K562 (cell line): Measurements from ENCODE around the gene THEMIS. TPM values are rescaled to one million over a fixed set of nuclear protein-coding genes. Genes with fewer than 3 reads are reported as not detected.

Source experiments
- ATAC-seq: fragments of 200-7000 bp; cut with Tn5 transposase; 3 replicates; pipeline ENCODE4 v1.9.1; 2020; ENCODE audit warnings: moderate library complexity
- BruUV-seq: library from RNA; stranded (reverse); fragments of 400-500 nt; replicated peaks from 2 replicates; lab custom pipeline; 2021; lab: Mats Ljungman, UMichigan
- CTCF ChIA-PET: fragments of 300-600 bp; formaldehyde crosslinking; extraction: SDS; loops from one replicate; lab custom pipeline; 2021; ENCODE audit warnings: low intra/inter-chr PET ratio; lab: Yijun Ruan, JAX
- POLR2A ChIA-PET: fragments of 300-600, 350-650 bp; sonication (Branson Sonifier 250); formaldehyde crosslinking; extraction: SDS; loops from one replicate; lab custom pipeline; 2021; ENCODE audit warnings: antibody characterized with exemption, inconsistent platforms; lab: Yijun Ruan, JAX
- DNase-seq, 4 experiments: peaks; one replicate each; pipeline versions ENCODE4 v3.0.0 to v3.0.0-alpha.2; 2011 to 2018; ENCODE audit warnings: low spot score in 3 of 4, mixed read lengths in 3 of 4; ENCODE audit errors: extremely low read depth in 1 of 4
- FAIRE-seq: peaks from 2 replicates; lab custom pipeline; 2011; peaks lifted over from hg19 to GRCh38; lab: Jason Lieb, UNC
- H2AFZ ChIP-seq: 2 replicates; pipeline ENCODE4 v1.6.0; 2011; ENCODE audit warnings: low read depth, low read length, control low read depth, inconsistent platforms
- H3K27ac ChIP-seq: fragments of 200-600 bp; 3 replicates; pipeline ENCODE4 v1.8.0; 2011; ENCODE audit warnings: low read depth, mild to moderate bottlenecking, control low read depth, inconsistent platforms, low read length, moderate library complexity, mixed read lengths; ENCODE audit errors: extremely low read depth
- H3K27me3 ChIP-seq, 2 experiments: fragments of 300-600 bp in 1 of 2; 2 replicates in 1 of 2; 3 replicates in 1 of 2; pipeline versions ENCODE4 v1.6.0 to v1.8.0; 2011; ENCODE audit warnings: inconsistent platforms in 2 of 2, low read length in 2 of 2, mild to moderate bottlenecking in 1 of 2, mixed read lengths in 1 of 2, moderate library complexity in 1 of 2; ENCODE audit not compliant: control insufficient read depth in 2 of 2, insufficient read depth in 2 of 2
- H3K36me3 ChIP-seq: fragments of 300-600 bp; 3 replicates; pipeline ENCODE4 v1.8.0; 2011; ENCODE audit warnings: mild to moderate bottlenecking, low read length, inconsistent platforms; ENCODE audit not compliant: control insufficient read depth, insufficient read depth
- H3K4me1 ChIP-seq, 2 experiments: fragments of 200-600 bp in 1 of 2; replicated peaks in 1 of 2; 2 replicates in 1 of 2; 3 replicates in 1 of 2; pipeline versions ENCODE4 v1.5.1 to v1.8.0; 2011; ENCODE audit warnings: inconsistent platforms in 2 of 2, low read length in 2 of 2, mild to moderate bottlenecking in 1 of 2, mixed read lengths in 1 of 2, moderate library complexity in 1 of 2; ENCODE audit not compliant: control insufficient read depth in 2 of 2, insufficient read depth in 2 of 2
- H3K4me2 ChIP-seq: 2 replicates; pipeline ENCODE4 v1.6.1; 2011; ENCODE audit warnings: low read length, control low read depth, inconsistent platforms, mixed read lengths; ENCODE audit not compliant: insufficient read depth
- H3K4me3 ChIP-seq: fragments of 200-600 bp; sonication (generic), shearing (Covaris generic); 2 replicates; pipeline ENCODE4 v1.5.1; 2016; ENCODE audit warnings: control low read depth, inconsistent platforms
- H3K79me2 ChIP-seq: fragments of 200-600 bp; 3 replicates; pipeline ENCODE4 v1.8.0; 2011; ENCODE audit warnings: low read length, inconsistent platforms; ENCODE audit not compliant: control insufficient read depth, insufficient read depth
- H3K9ac ChIP-seq, 2 experiments: 2 replicates each; pipeline versions ENCODE4 v1.6.0 to v1.6.1; 2011; ENCODE audit warnings: low read depth in 2 of 2, low read length in 2 of 2, control low read depth in 1 of 2, inconsistent platforms in 1 of 2, mild to moderate bottlenecking in 1 of 2, mixed read lengths in 1 of 2; ENCODE audit not compliant: insufficient read depth in 1 of 2
- H3K9me1 ChIP-seq: one replicate; pipeline ENCODE4 v1.6.0; 2011; ENCODE audit warnings: inconsistent platforms, mild to moderate bottlenecking, low read length, moderate library complexity; ENCODE audit not compliant: control insufficient read depth, insufficient read depth
- H3K9me3 ChIP-seq: replicated peaks from 2 replicates; pipeline ENCODE4 v1.5.1; 2011; ENCODE audit warnings: low read depth, low read length, inconsistent platforms; ENCODE audit not compliant: control insufficient read depth, insufficient read depth
- H4K20me1 ChIP-seq: replicated peaks from 2 replicates; pipeline ENCODE4 v1.6.1; 2011; ENCODE audit warnings: low read length, inconsistent platforms, mixed read lengths; ENCODE audit not compliant: control insufficient read depth, insufficient read depth
- NFATC3 ChIP-seq: fragments of 450-650 bp; IDR thresholded peaks from 2 replicates; pipeline ENCODE4 v1.6.1; 2017; ENCODE audit warnings: mild to moderate bottlenecking
- PPARD ChIP-seq: fragments of 250-450 bp; sonication (Bioruptor Pico); IDR thresholded peaks from 2 replicates; pipeline ENCODE4 v1.8.0; 2022; ENCODE audit warnings: inconsistent platforms, mild to moderate bottlenecking, moderate library complexity
- RUNX1 ChIP-seq: sonication (generic); IDR thresholded peaks from 2 replicates; pipeline ENCODE4 v1.6.1; 2016; ENCODE audit warnings: antibody characterized with exemption, low read depth
- TEAD2 ChIP-seq: fragments of 450-650 bp; IDR thresholded peaks from 2 replicates; pipeline ENCODE4 v1.6.1; 2016; ENCODE audit warnings: missing genetic modification characterization, control low read depth, missing compliant biosample characterization
- ZKSCAN1 ChIP-seq: fragments of 150-350 bp; IDR thresholded peaks from 2 replicates; pipeline ENCODE4 v1.6.1; 2016; ENCODE audit warnings: low read depth, low read length
- ZMIZ1 ChIP-seq, 2 experiments: fragments of 150-350 bp in 1 of 2; IDR thresholded peaks; 2 replicates each; pipeline ENCODE4 v1.6.1; 2012 to 2016; ENCODE audit warnings: low read depth in 2 of 2, low read length in 2 of 2, mild to moderate bottlenecking in 1 of 2, moderate library complexity in 1 of 2
- ZNF174 ChIP-seq: fragments of 250-450 bp; sonication (Bioruptor Pico); IDR thresholded peaks from 2 replicates; pipeline ENCODE4 v1.4.0; 2020; ENCODE audit warnings: mild to moderate bottlenecking
- ZNF696 ChIP-seq: fragments of 250-450 bp; sonication (Bioruptor Pico); conservative IDR thresholded peaks from 2 replicates; pipeline ENCODE4 v1.4.0; 2020; ENCODE audit warnings: mild to moderate bottlenecking, moderate library complexity
- WGBS: fragments of 100-300 bp; shearing (Covaris generic); methylation state at CpG from one replicate; pipeline ENCODE4 v1.1.6; 2016; ENCODE audit warnings: low coverage, mixed read lengths; ENCODE audit not compliant: insufficient coverage; ENCODE audit errors: missing lambda C conversion rate; 5-methylcytosine and 5-hydroxymethylcytosine counted together
- in situ Hi-C: fragments of 300-500 bp; cut with MboI; formaldehyde crosslinking; loops from 4 replicates; pipeline ENCODE4 v1.15.0; 2018; ENCODE audit warnings: inconsistent platforms, mixed read lengths
- intact Hi-C: fragments of 100-400 bp; cut with micrococcal nuclease; formaldehyde crosslinking; loops from 2 replicates; pipeline ENCODE4 v1.14.2; 2022
- polyA plus RNA-seq, 8 experiments: library from polyadenylated mRNA; depleted of rRNA in 4 of 8; stranded (reverse) in 5 of 8; unstranded in 3 of 8; fragments of >200 nt; fragmentation: Nextera tagmentation in 2 of 8; fragmentation: Illumina TruSeq in 1 of 8; extraction: Ambion mirVana in 2 of 8; extraction: Trizol in 1 of 8; gene quantifications; 2 replicates each; pipeline versions ENCODE4 v1.2.1 to v1.2.3, GENCODE V29; 2011 to 2014; ENCODE audit warnings: inconsistent platforms in 1 of 8, missing spikeins in 1 of 8
- total RNA-seq, 7 experiments: library from RNA; depleted of rRNA in 6 of 7; stranded (reverse); fragments of >200 nt in 6 of 7; fragmentation: Illumina TruSeq in 2 of 7; extraction: Trizol in 2 of 7; gene quantifications; 2 replicates each; pipeline versions ENCODE4 v1.2.1 to v1.2.3, GENCODE V29; 2011 to 2021; ENCODE audit warnings: low replicate concordance in 1 of 7

The THEMIS gene
- total and polyA plus RNA-seq, 9 of the 15 experiments (the other 6 are each of a cell fraction or from before 2014, with no cell fraction given) = 0.09 TPM; not detected in 8

GRCh38 chr6:127902933-127903332 lies 2.1 kb upstream of the THEMIS start:
- Histone ChIP-seq H3K4me2 (no peak overlapping the region), H4K20me1 (no peaks in the 10 kb centered on the region), H3K27ac (no peak overlapping the region), H3K36me3 (no peaks in the 10 kb centered on the region), H3K9me3 (peaks cover 3% of the 10 kb centered on the region; the same call in 1 of the 2 replicates), H3K9me1 (no peaks in the 10 kb centered on the region), H3K4me3 (no peak overlapping the region), H3K27me3 (no peaks in the 10 kb centered on the region), H3K4me1 (no peaks in the 10 kb centered on the region), H3K9ac (no peak overlapping the region), H3K79me2 (no peaks in the 10 kb centered on the region), H2AFZ (no peak overlapping the region)
- WGBS = 2% methylated on average over 8 of the region's 8 CpGs
- TF ChIP-seq RUNX1 (no peak), ZNF174 (CRISPR knock-in tag) (no peak), PPARD (CRISPR knock-in tag) (no peak), NFATC3 (no peak), ZMIZ1 (IDR thresholded peaks at IDR 0.05; ENCODE audit: low read depth in 2 of 2, low read length in 2 of 2) (no peak), ZNF696 (CRISPR knock-in tag) (no peak), TEAD2 (no peak), ZKSCAN1 (no peak)
- ChIA-PET CTCF (no interaction called here), POLR2A (no interaction called here)
- in situ Hi-C loops (no loop called here), intact Hi-C loops (no loop called here)
- no peak for ATAC-seq
- BruUV-seq = no TSS peak
- DNase-seq = no peak
- FAIRE-seq = no peak
